HUES48 (cell line): ENCODE measurements around the gene TEC.
A peak's percentile ranks its signal among the peaks of the same experiment; 100 is the strongest.

ENCODE experiments used
- H3K27ac ChIP-seq: one replicate; pipeline ENCODE4 v1.7.0; 2013; ENCODE audit warnings: low read depth, low read length, inconsistent platforms
- H3K27me3 ChIP-seq: 2 replicates; pipeline ENCODE4 v1.6.1; 2013; ENCODE audit warnings: mild to moderate bottlenecking, low read length; ENCODE audit not compliant: control insufficient read depth, insufficient read depth
- H3K36me3 ChIP-seq: 2 replicates; pipeline ENCODE4 v1.6.1; 2013; ENCODE audit warnings: low read length; ENCODE audit not compliant: control insufficient read depth, insufficient read depth
- H3K4me1 ChIP-seq: 2 replicates; pipeline ENCODE4 v1.6.1; 2013; ENCODE audit warnings: mild to moderate bottlenecking, low read length; ENCODE audit not compliant: control insufficient read depth, insufficient read depth
- H3K4me3 ChIP-seq: 2 replicates; pipeline ENCODE4 v1.5.1; 2013; ENCODE audit warnings: mild to moderate bottlenecking, low read depth, low read length
- H3K9ac ChIP-seq: 2 replicates; pipeline ENCODE4 v1.6.1; 2013; ENCODE audit warnings: mild to moderate bottlenecking, low read depth, low read length, moderate library complexity
- H3K9me3 ChIP-seq: 2 replicates; pipeline ENCODE4 v1.6.1; 2013; ENCODE audit warnings: low read length; ENCODE audit not compliant: control insufficient read depth, insufficient read depth

Gene TEC

DNA sequence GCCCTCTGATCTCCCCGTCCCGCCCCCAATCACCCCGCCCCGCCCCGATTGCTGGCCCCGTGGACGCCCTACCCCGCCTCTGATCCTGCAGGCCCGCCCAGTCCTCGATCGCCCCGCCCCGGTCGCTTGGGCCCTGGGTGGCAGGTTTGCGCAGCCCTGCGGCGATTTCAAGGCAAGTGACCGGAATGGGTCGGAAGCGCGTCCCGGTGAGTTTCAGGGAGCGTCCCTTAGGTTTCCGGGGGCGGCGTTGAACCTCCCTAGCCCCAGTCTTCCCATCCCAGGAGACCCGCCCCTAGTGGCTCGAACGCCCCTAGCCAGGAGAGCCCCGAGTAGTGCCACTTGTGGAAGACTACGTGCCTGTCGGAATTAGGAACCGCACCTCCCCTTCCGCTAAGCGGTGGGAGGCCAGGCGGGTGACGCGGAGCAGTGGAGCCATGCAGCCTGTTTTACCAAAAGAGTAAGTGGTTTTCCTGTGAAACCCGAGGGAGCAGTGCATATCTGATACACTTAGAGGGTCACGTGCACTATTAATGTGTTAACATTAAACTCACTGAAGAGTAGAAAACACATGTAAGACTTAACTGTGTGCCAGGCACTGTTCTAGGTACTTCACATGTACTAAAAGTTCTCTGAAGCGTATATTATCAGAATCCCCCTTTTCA lies 354 bp upstream of the TEC start:
- Histone ChIP-seq H3K27ac (peak overlapping the region; percentile 70), H3K36me3 (no peaks in the 10 kb centered on the region), H3K9ac (peak overlapping the region; percentile 66), H3K4me3 (peak overlapping the region; percentile 84), H3K9me3 (peaks cover 3% of the 10 kb centered on the region; the same call in 1 of the 2 replicates), H3K4me1 (peaks cover 15% of the 10 kb centered on the region; the same call in 1 of the 2 replicates), H3K27me3 (no peaks in the 10 kb centered on the region)

DNA sequence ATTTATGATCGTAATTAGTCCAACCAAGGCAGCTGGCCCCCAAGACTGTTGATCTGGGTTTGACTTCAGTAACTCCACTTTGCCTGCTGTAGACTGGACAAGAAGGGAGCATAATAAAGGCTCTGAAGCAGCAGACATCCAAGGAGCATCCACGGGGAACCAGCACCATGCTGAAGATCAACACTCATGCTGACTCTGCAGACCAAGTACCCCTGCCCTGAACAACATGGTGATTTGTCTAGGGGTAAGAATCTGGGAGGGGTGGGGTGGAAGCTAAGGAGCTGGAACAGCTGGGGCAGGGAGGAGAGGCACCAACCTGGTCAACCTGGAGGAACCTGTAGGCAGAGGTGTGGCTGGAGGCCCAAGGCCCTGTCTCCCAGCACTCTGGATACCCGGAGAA lies 2.1 kb downstream of the TEC start:
- Histone ChIP-seq H3K4me3 (no peak overlapping the region), H3K9ac (no peak overlapping the region), H3K36me3 (no peaks in the 10 kb centered on the region), H3K4me1 (peaks cover 15% of the 10 kb centered on the region; the same call in 1 of the 2 replicates), H3K9me3 (peaks cover 3% of the 10 kb centered on the region; the same call in 1 of the 2 replicates), H3K27me3 (no peaks in the 10 kb centered on the region), H3K27ac (no peak overlapping the region)

DNA sequence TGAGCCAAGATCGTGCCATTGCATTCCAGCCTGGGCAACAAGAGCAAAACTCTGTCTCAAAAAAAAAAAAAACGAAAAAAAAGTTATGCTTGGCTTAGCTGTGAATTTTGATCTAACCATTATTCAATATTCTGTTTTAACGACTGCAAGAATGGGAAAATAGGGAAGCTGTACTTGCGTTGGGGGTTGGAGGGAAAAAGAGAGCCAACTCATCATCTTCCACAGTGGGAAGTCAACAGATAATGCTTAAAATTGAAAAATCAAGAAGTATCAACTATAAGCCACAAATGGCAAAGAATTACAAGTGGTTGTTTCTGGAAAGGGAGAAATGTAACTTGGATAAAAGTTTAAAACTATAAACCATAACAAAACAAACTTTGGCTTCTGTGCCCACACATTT lies 2.9 kb downstream of the TEC start:
- Histone ChIP-seq H3K9ac (no peak overlapping the region), H3K27ac (no peak overlapping the region), H3K36me3 (no peaks in the 10 kb centered on the region), H3K4me1 (peaks cover 15% of the 10 kb centered on the region; the same call in 1 of the 2 replicates), H3K27me3 (no peaks in the 10 kb centered on the region), H3K9me3 (peaks cover 3% of the 10 kb centered on the region; the same call in 1 of the 2 replicates), H3K4me3 (no peak overlapping the region)

DNA sequence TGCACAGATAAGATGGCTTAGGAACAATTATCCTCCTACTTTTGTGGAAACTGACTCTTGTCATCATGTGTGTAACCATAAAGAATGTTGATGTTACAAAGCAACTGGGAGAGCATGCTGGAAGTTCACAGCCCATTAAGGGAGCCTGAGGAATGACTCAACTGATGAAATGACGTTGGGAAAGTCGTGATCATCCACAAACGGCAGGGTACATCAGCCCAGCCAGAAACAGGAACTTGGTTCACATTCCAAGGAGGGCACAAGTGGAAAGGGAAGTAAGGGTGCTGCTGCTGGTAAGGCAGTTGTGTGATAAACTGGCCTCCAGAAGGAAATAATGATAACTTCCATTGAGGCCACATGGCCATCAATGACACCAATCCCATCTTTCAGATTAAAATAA lies 6.7 kb downstream of the TEC start:
- 0 out of 2 replicates have a peak, but pooled peaks cover 6% of the 10 kb centered on the region for H3K4me1 ChIP-seq
- no peak overlapping the region for H3K9ac ChIP-seq
- H3K4me3 ChIP-seq: no peak overlapping the region
- H3K9me3 ChIP-seq: no peaks in the 10 kb centered on the region
- H3K36me3 ChIP-seq: no peaks in the 10 kb centered on the region
- no peaks in the 10 kb centered on the region for H3K27me3 ChIP-seq
- no peak overlapping the region for H3K27ac ChIP-seq

DNA sequence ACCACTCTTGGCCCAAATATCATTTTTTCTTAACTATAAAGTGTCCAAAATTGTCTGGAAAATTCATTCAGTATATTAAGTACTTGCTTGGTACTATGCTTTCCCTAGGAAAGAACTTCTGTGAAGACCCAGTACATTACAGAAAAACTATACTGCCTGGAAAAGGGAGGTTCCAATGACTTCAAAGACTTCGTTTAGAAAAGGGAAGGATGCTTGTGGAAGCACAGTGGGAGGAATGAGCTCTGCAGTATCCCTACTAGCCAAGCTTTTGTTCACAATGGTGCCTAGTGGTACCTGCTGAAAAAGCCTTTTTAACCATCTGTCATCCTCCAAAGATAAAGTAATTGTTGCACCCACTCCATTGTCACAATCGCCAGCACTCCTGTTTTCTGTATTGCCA lies 7.2 kb downstream of the TEC start:
- Histone ChIP-seq H3K27me3 (no peaks in the 10 kb centered on the region), H3K9ac (no peak overlapping the region), H3K9me3 (no peaks in the 10 kb centered on the region), H3K4me1 (0 out of 2 replicates have a peak, but pooled peaks cover 6% of the 10 kb centered on the region), H3K4me3 (no peak overlapping the region), H3K27ac (no peak overlapping the region), H3K36me3 (no peaks in the 10 kb centered on the region)

DNA sequence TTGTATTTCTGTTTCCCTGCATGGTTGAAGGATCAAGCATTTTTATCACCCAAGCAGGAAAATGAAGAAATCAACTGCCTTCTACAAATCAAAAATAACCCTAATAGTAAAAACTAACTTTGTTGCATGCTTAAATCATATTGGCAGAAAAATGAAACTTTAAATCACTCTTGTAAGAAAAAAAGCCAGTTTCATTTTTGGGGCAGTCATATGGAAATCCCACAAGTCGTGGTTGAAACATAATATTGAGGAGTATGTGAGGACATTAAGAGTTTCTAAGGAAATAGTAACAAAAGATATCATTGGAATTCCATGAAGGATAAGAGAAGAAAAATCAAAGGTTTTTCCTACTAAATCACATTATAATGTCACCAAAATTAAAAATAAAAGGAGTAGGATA lies 8.4 kb downstream of the TEC start:
- H3K4me3 ChIP-seq: no peak overlapping the region
- no peak overlapping the region for H3K27ac ChIP-seq
- H3K9ac ChIP-seq: no peak overlapping the region
- no peaks in the 10 kb centered on the region for H3K27me3 ChIP-seq
- H3K4me1 ChIP-seq: no peaks in the 10 kb centered on the region
- no peaks in the 10 kb centered on the region for H3K36me3 ChIP-seq
- no peaks in the 10 kb centered on the region for H3K9me3 ChIP-seq

DNA sequence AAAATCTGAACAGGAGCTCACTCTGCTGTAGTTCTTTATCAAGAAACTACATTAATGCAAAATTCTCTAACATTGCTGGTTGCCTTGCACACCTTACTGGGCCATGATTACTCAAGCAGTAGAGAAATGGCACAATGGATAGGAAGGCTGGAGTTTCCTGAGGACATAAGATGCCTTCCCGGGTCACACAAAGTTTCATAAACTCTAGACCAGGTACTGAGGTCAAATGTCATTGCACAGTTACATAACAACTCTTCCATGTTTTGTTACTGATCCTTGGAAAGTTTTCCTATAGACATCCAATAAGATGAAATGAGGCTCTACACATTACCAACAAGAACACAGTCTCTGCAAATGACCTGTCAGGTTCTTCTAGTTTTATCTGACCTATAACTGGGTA lies 9.9 kb downstream of the TEC start:
- H3K9ac ChIP-seq: no peak overlapping the region
- no peak overlapping the region for H3K4me3 ChIP-seq
- H3K4me1 ChIP-seq: no peaks in the 10 kb centered on the region
- H3K9me3 ChIP-seq: no peaks in the 10 kb centered on the region
- H3K27ac ChIP-seq: no peak overlapping the region
- H3K36me3 ChIP-seq: no peaks in the 10 kb centered on the region
- no peaks in the 10 kb centered on the region for H3K27me3 ChIP-seq

DNA sequence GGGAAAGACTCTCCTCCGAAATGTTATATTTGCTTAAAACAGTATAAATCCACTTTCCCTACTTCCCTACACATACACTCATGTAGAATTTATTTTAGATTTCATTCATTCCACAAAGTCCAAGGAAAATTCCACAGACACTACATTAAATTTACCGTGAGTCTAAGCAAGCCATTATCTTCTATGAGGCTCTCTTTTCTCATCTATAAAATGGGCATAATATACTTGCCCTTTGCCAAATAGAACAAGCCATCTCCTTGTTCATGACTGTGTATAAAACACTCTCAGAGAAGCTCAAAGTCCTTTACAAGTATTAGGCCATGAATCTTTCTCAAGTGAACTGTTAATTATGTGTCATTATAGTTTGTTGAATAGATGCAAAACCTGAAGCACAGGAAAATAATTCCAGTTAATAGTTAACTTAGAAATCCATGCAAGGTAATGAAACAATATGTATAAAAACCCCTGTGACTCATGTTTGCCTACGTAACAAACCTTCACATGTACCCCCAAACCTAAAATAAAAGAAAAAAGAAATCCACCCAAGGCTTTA lies 10.7 kb downstream of the TEC start:
- no peaks in the 10 kb centered on the region for H3K27me3 ChIP-seq
- no peaks in the 10 kb centered on the region for H3K4me1 ChIP-seq
- no peaks in the 10 kb centered on the region for H3K9me3 ChIP-seq
- no peak overlapping the region for H3K4me3 ChIP-seq
- no peaks in the 10 kb centered on the region for H3K36me3 ChIP-seq
- no peak overlapping the region for H3K9ac ChIP-seq
- no peak overlapping the region for H3K27ac ChIP-seq

DNA sequence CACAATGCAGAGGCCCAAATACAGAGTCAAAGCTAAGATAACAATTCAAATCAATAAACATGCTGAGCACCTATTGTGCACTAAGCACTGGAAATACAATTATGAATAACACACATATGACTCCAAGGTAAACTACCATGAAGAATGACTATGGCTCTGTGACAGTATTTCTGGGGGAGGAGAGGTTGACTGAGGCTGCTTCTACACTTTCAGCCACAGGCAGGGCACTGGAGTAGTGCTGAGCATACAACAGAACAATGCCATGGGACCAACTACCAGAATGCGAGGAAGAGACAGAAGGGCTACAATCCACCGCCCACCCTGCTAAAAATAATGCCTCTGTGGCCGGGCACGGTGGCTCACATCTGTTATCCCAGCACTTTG lies 13.7 kb downstream of the TEC start:
- Histone ChIP-seq H3K36me3 (no peaks in the 10 kb centered on the region), H3K4me3 (no peak overlapping the region), H3K9me3 (no peaks in the 10 kb centered on the region), H3K9ac (no peak overlapping the region), H3K4me1 (no peaks in the 10 kb centered on the region), H3K27ac (no peak overlapping the region), H3K27me3 (no peaks in the 10 kb centered on the region)

DNA sequence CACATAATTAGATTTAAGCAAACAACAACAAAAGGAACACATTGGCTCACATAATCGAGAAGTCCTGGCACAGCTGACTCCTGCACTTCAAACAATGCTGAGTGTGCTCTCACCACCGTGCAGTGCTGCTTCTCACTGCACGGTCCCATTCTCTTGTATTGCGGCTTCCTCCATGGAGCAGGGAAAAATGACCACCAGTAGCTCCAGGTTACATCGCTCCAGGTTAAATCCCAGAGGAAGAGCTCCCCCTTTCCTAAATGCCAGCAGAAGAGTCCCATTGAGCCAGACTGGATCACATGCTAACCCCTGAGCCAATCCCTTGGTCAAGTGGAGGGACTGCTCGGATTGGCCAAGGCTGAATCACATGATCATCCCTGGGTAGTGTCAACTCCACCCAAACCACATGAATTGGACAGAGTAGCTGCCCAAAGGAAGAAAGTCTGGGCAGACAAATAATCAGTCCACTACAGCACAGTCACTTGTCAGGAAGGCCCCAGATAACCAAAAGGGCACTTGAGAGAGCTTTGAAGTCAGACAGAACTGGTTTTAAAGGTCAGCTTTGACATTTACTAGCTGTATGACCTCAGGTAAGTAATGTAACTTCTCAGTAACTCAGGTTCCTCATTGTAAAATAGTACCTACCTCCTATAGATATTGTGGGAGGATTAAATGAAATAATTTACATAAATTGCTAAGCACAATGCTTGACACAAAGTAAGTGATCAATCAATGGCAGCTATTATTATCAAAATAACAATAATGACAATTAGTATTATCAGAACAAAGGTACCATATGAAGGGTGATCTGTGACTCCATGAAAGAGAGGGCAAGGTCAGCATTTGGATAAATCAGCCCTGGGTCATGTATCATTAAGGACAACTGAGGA lies 14.3 kb downstream of the TEC start:
- Histone ChIP-seq H3K27me3 (no peaks in the 10 kb centered on the region), H3K4me3 (no peak overlapping the region), H3K4me1 (no peaks in the 10 kb centered on the region), H3K9me3 (no peaks in the 10 kb centered on the region), H3K27ac (no peak overlapping the region), H3K9ac (no peak overlapping the region), H3K36me3 (no peaks in the 10 kb centered on the region)
